Prostate gland (tissue), 2 donors: ENCODE measurements around the gene RAB1B.
"Not testable (repeated sequence)": the region's sequence is repeated elsewhere in the genome, so short reads cannot be mapped to it uniquely, and the experiment has no call there.

Experiments
- POLR2A ChIP-seq: fragments of 450-650 bp; IDR thresholded peaks from one replicate; pipeline ENCODE4 v1.6.1; 2016; ENCODE audit warnings: antibody characterized with exemption, mild to moderate bottlenecking
- POLR2AphosphoS5 ChIP-seq: sonication (generic); formaldehyde crosslinking; IDR thresholded peaks from one replicate; pipeline ENCODE4 v1.6.1; 2017; ENCODE audit warnings: antibody characterized with exemption
- TF ChIP-seq, protein P1 (sequence below), 4 experiments: fragments of 200-600 bp in 2 of 4; fragments of 450-650 bp in 2 of 4; sonication (generic) in 2 of 4; IDR thresholded peaks; 1 replicate in 3 of 4; 2 replicates in 1 of 4; pipeline ENCODE4 v1.5.1; 2016 to 2019; ENCODE audit warnings: antibody characterized with exemption in 4 of 4, mild to moderate bottlenecking in 2 of 4, moderate library complexity in 2 of 4

DNA sequence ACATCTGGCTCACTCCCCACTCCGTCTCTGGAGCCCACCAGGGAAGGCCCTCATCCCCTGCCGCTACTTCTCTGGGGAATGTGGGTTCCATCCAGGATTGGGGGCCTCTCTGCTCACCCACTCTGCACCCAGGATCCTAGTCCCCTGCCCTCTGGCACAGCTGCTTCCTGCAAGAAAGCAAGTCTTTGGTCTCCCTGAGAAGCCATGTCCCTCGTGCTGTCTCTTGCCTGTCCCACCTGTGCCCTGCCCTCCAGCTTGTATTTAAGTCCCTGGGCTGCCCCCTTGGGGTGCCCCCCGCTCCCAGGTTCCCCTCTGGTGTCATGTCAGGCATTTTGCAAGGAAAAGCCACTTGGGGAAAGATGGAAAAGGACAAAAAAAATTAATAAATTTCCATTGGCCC lies 8.6 kb downstream of the RAB1B start:
- TF ChIP-seq POLR2A, POLR2AphosphoS5: not testable (repeated sequence)
- TF ChIP-seq, protein P1, sequence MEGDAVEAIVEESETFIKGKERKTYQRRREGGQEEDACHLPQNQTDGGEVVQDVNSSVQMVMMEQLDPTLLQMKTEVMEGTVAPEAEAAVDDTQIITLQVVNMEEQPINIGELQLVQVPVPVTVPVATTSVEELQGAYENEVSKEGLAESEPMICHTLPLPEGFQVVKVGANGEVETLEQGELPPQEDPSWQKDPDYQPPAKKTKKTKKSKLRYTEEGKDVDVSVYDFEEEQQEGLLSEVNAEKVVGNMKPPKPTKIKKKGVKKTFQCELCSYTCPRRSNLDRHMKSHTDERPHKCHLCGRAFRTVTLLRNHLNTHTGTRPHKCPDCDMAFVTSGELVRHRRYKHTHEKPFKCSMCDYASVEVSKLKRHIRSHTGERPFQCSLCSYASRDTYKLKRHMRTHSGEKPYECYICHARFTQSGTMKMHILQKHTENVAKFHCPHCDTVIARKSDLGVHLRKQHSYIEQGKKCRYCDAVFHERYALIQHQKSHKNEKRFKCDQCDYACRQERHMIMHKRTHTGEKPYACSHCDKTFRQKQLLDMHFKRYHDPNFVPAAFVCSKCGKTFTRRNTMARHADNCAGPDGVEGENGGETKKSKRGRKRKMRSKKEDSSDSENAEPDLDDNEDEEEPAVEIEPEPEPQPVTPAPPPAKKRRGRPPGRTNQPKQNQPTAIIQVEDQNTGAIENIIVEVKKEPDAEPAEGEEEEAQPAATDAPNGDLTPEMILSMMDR (IDR thresholded peaks at IDR 0.05), result not testable (repeated sequence)
